GM21723 (cell line): Measurements from ENCODE around the gene GTPBP1.

Experiments used
- ATAC-seq: cut with Tn5 transposase; IDR thresholded peaks from one replicate; pipeline ENCODE4 v1.9.1; 2021; ENCODE audit warnings: mild to moderate bottlenecking, moderate library complexity; ENCODE audit not compliant: unreplicated experiment

Gene GTPBP1

GRCh38 chr22:38782402-38783094 is 76.8 kb downstream of the GTPBP1 start:
- no peak for ATAC-seq
